Measurements from ENCODE around the gene NRN1L. TPM values are rescaled to one million over a fixed set of nuclear protein-coding genes. Genes with fewer than 3 reads are reported as not detected.

NRN1L gene
- total RNA-seq, 1 experiment from 2014 or later: not detected

GRCh38 chr16:67897231-67897630 lies 12.5 kb downstream of the NRN1L start:
- ChIA-PET CTCF (no interaction called here), POLR2A (ENCODE audit: unreplicated experiment) (interaction anchor here (0.5 kb wide), 1 partner anchor 38 kb away, joined by 3 read pairs; no protein-coding TSS in a partner anchor)
- Histone ChIP-seq H2AFZ (no peak overlapping the region), H3K4me2 (no peak overlapping the region), H3K27ac (no peak overlapping the region), H3K4me1 (replicated peaks; ENCODE audit: insufficient read depth) (peaks cover 13% of the 10 kb centered on the region), H3K36me3 (ENCODE audit: low read depth) (no peaks in the 10 kb centered on the region), H3F3A (ENCODE audit: insufficient read depth, low read depth) (peaks cover 14% of the 10 kb centered on the region; the same call in 1 of the 2 replicates), H3K79me2 (ENCODE audit: low read depth) (peaks cover 57% of the 10 kb centered on the region), H3K4me3 (no peak overlapping the region), H3K9me2 (ENCODE audit: insufficient read depth) (no peaks in the 10 kb centered on the region), H3K27me3 (ENCODE audit: insufficient read depth, low read depth) (no peaks in the 10 kb centered on the region), H4K20me1 (ENCODE audit: insufficient read depth) (peaks cover 28% of the 10 kb centered on the region), H3K9me3 (ENCODE audit: insufficient read depth, low read depth) (no peaks in the 10 kb centered on the region)
- intact Hi-C loops (cut with micrococcal nuclease; ENCODE audit: unreplicated experiment): no loop called here
- DNase-seq: no peak
- BruUV-seq (replicated peaks): no TSS peak
- TF ChIP-seq, protein P1, sequence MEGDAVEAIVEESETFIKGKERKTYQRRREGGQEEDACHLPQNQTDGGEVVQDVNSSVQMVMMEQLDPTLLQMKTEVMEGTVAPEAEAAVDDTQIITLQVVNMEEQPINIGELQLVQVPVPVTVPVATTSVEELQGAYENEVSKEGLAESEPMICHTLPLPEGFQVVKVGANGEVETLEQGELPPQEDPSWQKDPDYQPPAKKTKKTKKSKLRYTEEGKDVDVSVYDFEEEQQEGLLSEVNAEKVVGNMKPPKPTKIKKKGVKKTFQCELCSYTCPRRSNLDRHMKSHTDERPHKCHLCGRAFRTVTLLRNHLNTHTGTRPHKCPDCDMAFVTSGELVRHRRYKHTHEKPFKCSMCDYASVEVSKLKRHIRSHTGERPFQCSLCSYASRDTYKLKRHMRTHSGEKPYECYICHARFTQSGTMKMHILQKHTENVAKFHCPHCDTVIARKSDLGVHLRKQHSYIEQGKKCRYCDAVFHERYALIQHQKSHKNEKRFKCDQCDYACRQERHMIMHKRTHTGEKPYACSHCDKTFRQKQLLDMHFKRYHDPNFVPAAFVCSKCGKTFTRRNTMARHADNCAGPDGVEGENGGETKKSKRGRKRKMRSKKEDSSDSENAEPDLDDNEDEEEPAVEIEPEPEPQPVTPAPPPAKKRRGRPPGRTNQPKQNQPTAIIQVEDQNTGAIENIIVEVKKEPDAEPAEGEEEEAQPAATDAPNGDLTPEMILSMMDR (conservative IDR thresholded peaks at IDR 0.05): no peak
- TF ChIP-seq EZH2 (IDR thresholded peaks at IDR 0.05; ENCODE audit: low read depth): no peak

GRCh38 chr16:67901734-67902133 lies 17.0 kb downstream of the NRN1L start:
- CTCF ChIA-PET: no interaction called here

DNA sequence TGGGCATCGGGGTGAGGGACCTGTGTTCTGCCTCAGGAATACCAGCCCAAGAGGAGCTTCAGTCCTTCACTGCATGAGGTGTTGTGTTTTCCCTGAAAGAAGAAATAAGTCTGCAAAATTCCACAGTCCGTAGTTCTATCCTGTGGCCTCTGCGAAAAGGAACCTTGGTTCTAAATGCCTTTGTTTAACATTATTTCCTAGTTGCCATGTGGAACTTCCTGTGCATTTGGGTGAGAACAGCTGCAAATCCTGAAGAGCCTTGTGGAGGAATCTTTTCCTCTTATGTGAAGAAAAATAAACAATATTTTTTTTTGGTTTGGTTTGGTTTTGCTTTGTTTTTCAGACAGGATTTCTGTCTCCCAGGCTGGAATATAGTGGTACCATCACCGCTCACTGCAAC lies 18.1 kb downstream of the NRN1L start:
- Histone ChIP-seq H3K79me2 (ENCODE audit: low read depth) (peaks cover 10% of the 10 kb centered on the region), H3K4me1 (replicated peaks; ENCODE audit: insufficient read depth) (no peaks in the 10 kb centered on the region), H3K9me2 (ENCODE audit: insufficient read depth) (no peaks in the 10 kb centered on the region), H3K4me3 (no peak overlapping the region), H3K36me3 (ENCODE audit: low read depth) (no peaks in the 10 kb centered on the region), H3F3A (ENCODE audit: insufficient read depth, low read depth) (no peaks in the 10 kb centered on the region), H3K4me2 (no peak overlapping the region), H4K20me1 (ENCODE audit: insufficient read depth) (peaks cover 23% of the 10 kb centered on the region), H2AFZ (no peak overlapping the region), H3K27ac (no peak overlapping the region), H3K27me3 (ENCODE audit: insufficient read depth, low read depth) (no peaks in the 10 kb centered on the region), H3K9me3 (ENCODE audit: insufficient read depth, low read depth) (no peaks in the 10 kb centered on the region)
- CTCF ChIA-PET: no interaction called here
- POLR2A ChIA-PET (ENCODE audit: unreplicated experiment): no interaction called here
- no TSS peak for BruUV-seq (replicated peaks)
- intact Hi-C loops (cut with micrococcal nuclease; ENCODE audit: unreplicated experiment): no loop called here
- no peak for TF ChIP-seq EZH2 (IDR thresholded peaks at IDR 0.05; ENCODE audit: low read depth)
- TF ChIP-seq, protein P1 (conservative IDR thresholded peaks at IDR 0.05): no peak
- no peak for DNase-seq

More at GRCh38 chr16:67901734-67902133, 17.0 kb downstream of the NRN1L start:
- intact Hi-C loops (cut with micrococcal nuclease; ENCODE audit: unreplicated experiment): no loop called here
- Histone ChIP-seq H3K27me3 (ENCODE audit: insufficient read depth, low read depth) (no peaks in the 10 kb centered on the region), H3K9me3 (ENCODE audit: insufficient read depth, low read depth) (no peaks in the 10 kb centered on the region), H2AFZ (no peak overlapping the region), H3F3A (ENCODE audit: insufficient read depth, low read depth) (no peaks in the 10 kb centered on the region), H3K36me3 (ENCODE audit: low read depth) (no peaks in the 10 kb centered on the region), H3K9me2 (ENCODE audit: insufficient read depth) (no peaks in the 10 kb centered on the region), H3K79me2 (ENCODE audit: low read depth) (peaks cover 21% of the 10 kb centered on the region), H3K27ac (no peak overlapping the region), H3K4me2 (no peak overlapping the region), H4K20me1 (ENCODE audit: insufficient read depth) (peaks cover 27% of the 10 kb centered on the region), H3K4me3 (no peak overlapping the region), H3K4me1 (replicated peaks; ENCODE audit: insufficient read depth) (no peaks in the 10 kb centered on the region)
- TF ChIP-seq, protein P1 (conservative IDR thresholded peaks at IDR 0.05): no peak
- no peak for TF ChIP-seq EZH2 (IDR thresholded peaks at IDR 0.05; ENCODE audit: low read depth)
- POLR2A ChIA-PET (ENCODE audit: unreplicated experiment): no interaction called here
- no TSS peak for BruUV-seq (replicated peaks)
- no peak for DNase-seq

All from PC-9 (cell line).